GM13976 (cell line): ENCODE measurements around the gene UBN1.
"Not testable (repeated sequence)": the region's sequence is repeated elsewhere in the genome, so short reads cannot be mapped to it uniquely, and the experiment has no call there.

ENCODE experiments used
- DNase-seq: peaks from one replicate; pipeline ENCODE4 v3.0.0; 2012; ENCODE audit warnings: low spot score
- CTCF ChIP-seq: IDR thresholded peaks from 2 replicates; pipeline ENCODE4 v1.5.1; 2012; ENCODE audit warnings: borderline replicate concordance, mild to moderate bottlenecking; ENCODE audit not compliant: insufficient read depth; ENCODE audit errors: extremely low read depth, missing control alignments, control extremely low read depth
- in situ Hi-C: fragments of 300-500 bp; cut with MboI; formaldehyde crosslinking; loops from one replicate; pipeline ENCODE4 v1.12.0; 2022; ENCODE audit warnings: low sequenced_read_pairs, mixed read lengths, inconsistent platforms; ENCODE audit not compliant: unreplicated experiment

UBN1 gene

GRCh38 chr16:4894276-4895150, 47.2 kb downstream of the UBN1 start:
- no peak for TF ChIP-seq CTCF
- no peak for DNase-seq
- in situ Hi-C loops, result no loop called here

GRCh38 chr16:4895366-4895765, 48.1 kb downstream of the UBN1 start:
- TF ChIP-seq CTCF, result no peak
- in situ Hi-C loops, result no loop called here
- DNase-seq, result no peak

GRCh38 chr16:4896761-4897160, 49.5 kb downstream of the UBN1 start:
- DNase-seq, in situ Hi-C loops: not testable (repeated sequence)

- no peak for TF ChIP-seq CTCF
- no peak for DNase-seq
- in situ Hi-C loops, result no loop called here
Measured at GRCh38 chr16:4897328-4897727, 50.0 kb downstream of the UBN1 start.

GRCh38 chr16:4898811-4899473, 51.7 kb downstream of the UBN1 start:
- DNase-seq, result no peak
- TF ChIP-seq CTCF, result no peak
- in situ Hi-C loops, result no loop called here

- no peak for DNase-seq
- in situ Hi-C loops, result no loop called here
- no peak for TF ChIP-seq CTCF
Measured at GRCh38 chr16:4899474-4899846, 52.2 kb downstream of the UBN1 start.

- no peak for TF ChIP-seq CTCF
- in situ Hi-C loops, result no loop called here
- no peak for DNase-seq
Measured at GRCh38 chr16:4900036-4900435, 52.8 kb downstream of the UBN1 start.
